Stimulated activated CD8-positive, alpha-beta memory T cell treated with anti-CD3 and anti-CD28 coated beads, Interleukin-2, amount 100 ng/mL, for 48 hours (primary cell): ENCODE results near the gene ENOX1.
"Not testable (repeated sequence)": the region's sequence is repeated elsewhere in the genome, so short reads cannot be mapped to it uniquely, and the experiment has no call there.

Experiments
- DNase-seq, 2 donors: peaks; one replicate each; pipeline ENCODE4 v3.0.0-alpha.2; 2020; ENCODE audit warnings: low read depth in 2 of 2

ENOX1 gene

DNA sequence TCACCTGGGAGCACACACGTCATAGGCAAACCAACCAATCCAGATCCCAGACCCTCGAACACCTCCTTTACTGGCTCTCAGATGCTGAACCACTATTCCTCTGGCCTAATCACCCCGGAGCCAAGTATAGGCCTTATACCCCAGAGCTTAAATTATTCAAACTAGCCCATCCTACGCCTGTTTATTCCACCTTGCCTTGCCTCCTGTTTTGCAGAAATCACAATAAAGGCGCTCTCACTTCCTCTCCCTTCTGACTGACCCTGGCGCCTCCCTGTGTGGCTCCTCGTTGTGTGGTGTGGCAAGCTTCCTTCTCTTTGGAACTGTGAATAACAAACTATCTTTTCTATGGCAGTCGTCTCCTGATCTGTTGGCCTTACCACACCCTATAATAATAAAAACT lies 354.9 kb downstream of the ENOX1 start:
- DNase-seq = no peak

DNA sequence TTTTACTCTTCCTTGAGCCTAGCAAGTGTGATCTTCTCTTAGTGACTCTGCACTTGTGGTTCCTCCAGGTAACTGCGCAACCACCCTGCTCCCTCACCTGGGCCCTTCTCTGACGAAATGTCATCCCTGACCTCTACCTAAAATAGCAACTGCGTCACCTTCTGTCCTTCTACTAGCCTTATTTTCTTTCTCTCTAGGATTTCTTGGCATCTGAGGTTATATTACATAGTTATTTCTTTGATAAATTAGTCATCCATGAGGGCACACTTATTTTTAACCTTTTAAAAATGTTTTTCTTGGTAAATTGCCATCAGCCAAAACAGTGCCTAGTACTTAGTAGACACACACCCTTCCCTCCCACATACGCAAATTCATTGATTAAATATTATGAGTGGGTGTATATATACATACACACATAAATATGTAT lies 355.5 kb downstream of the ENOX1 start:
- no peak for DNase-seq

DNA sequence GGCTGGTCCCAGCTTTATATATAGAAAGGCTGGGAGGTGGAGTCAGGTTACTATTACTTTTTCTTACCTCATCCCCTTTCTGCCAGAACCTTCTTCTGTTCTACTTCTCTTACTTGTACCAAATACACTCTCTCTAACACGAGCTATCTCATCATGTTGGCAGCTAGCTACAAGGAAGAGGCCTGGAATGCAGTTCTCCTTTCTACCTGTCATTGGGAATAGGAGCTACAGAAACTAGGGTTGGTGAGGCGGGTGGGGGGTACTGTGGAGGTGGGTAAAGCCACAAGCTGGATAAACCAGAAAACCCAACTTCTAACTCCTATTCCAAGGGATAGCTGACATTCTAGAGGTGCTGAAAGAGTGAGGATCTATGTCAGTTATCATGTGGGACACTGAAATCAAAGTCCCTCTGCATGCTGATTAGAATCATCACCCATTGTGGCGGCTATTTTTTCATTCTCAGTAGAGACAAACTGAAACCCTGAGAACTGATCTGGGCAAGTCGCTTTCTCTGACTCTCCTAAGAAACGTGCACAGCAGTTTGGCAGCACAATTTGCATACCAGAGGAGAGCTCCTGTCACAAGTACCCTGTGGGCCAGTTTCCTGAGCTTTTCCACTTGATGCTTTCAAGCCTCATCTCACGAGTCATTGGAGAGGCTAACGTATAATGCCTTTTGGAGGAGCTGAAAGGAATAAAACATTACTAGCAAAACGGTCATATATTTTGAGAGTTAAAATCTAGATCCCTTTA lies 358.1 kb downstream of the ENOX1 start:
- no peak for DNase-seq

DNA sequence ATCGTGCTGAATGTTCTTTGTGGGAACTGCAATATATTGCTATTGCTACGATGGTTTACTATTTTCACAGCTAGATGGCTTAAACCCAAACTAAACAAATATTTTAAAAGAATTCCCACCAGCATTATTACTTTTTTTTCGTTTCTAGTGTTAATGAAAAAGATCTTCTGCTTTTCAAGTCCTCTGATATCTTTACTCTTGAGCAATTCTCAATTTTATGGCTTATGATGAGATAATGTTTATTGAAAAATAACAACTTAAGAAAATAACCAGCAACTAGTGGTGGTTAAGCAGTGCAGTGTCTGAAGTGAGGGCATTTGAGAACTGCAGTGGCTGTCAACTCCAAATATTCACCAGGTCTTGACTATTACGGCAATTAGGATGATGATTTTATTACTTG lies 360.4 kb downstream of the ENOX1 start:
- no peak for DNase-seq

DNA sequence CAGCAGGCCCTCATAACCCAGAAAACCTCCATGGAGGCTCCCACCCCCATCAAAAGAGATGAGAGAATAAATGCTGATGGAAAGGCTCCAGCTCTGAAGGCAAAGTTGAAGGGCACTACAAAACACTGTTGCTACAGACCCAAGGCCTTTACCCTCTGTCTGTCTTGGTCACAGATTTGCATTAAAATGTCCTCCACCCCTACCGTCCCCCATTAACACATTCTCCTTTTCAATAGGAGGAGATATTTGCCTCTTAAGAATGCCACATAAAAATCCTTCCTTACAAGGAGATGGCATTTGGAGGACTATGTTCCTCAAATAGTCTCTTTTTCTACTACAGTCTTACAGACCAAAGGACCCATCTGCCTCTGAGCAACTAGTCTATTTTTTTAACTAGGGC lies 361.5 kb downstream of the ENOX1 start:
- DNase-seq = no peak

DNA sequence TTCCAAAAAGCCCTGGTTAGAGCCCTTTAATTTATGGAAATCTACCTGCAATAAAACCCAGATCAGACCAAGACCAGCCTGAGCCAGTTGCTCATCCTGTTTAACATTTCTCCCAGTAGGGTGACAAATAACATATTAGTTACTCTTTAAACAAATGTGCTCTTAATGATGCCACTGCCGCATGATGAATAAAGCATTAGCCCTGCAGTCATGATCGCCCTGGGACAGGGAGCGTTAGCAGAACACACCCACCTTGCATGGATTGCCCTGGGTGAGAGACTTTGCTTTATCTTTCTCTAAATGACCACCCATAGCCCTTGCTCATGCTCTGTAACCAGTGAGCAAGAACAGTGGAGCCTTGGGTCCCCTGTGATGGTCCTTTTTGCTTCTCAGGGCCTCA lies 362.4 kb downstream of the ENOX1 start:
- no peak for DNase-seq

DNA sequence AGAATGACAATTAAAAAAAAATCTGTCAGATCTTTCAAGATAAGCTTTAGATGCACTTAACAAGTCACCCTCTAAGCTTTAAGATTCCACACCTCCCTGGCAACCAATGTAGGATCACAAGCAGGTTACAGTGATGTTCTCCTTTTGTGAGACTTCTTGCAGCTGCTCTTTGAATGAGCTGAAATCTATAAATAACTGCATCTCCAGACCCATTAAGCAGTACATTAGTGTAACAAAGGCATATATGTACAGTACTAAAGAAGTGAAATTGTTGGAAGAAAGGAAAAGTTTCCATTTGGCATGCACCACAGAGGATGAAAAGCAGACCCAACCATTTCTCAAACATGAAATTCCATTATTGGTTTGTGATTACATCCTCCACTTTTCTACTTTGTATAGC lies 364.7 kb downstream of the ENOX1 start:
- no peak for DNase-seq

DNA sequence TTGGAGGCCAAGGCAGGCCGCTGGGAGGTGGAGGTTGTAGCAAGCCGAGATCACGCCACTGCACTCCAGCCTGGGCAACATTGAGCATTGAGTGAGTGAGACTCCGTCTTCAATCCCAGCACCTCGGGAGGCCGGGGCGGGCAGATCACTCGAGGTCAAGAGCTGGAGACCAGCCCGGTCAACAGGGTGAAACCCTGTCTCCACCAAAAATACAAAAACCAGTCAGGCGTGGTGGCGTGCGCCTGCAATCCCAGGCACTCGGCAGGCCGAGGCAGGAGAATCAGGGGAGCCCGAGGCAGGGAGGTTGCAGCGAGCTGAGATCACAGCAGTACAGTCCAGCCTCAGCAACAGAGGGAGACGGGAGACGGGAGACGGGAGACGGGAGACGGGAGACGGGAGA lies 369.9 kb downstream of the ENOX1 start:
- DNase-seq = not testable (repeated sequence)

DNA sequence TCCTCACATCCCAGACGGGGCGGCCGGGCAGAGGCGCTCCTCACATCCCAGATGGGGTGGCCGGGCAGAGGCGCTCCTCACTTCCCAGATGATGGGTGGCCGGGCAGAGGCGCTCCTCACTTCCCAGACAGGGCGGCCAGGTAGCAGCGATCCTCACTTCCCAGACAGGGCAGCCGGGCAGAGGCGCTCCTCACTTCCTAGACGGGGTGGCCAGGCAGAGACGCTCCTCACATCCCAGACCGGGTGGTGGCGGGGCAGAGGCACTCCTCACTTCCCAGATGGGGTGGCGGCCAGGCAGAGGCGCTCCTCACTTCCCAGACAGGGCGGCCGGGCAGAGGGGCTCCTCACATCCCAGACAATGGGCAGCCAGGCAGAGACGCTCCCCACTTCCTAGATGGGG lies 370.4 kb downstream of the ENOX1 start:
- not testable (repeated sequence) for DNase-seq

DNA sequence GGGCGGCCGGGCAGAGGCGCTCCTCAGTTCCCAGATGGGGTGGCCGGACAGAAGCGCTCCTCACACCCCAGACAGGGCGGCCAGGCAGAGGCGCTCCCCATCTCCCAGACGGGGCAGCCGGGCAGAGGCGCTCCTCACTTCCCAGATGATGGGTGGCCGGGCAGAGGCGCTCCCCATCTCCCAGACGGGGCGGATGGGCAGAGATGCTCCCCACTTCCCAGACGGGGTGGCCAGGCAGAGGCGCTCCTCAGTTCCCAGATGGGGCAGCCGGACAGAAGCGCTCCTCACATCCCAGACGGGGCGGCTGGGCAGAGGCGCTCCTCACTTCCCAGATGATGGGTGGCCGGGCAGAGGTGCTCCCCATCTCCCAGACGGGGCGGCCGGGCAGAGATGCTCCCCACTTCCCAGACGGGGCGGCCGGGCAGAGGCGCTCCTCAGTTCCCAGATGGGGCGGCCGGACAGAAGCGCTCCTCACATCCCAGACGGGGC lies 370.8 kb downstream of the ENOX1 start:
- not testable (repeated sequence) for DNase-seq

DNA sequence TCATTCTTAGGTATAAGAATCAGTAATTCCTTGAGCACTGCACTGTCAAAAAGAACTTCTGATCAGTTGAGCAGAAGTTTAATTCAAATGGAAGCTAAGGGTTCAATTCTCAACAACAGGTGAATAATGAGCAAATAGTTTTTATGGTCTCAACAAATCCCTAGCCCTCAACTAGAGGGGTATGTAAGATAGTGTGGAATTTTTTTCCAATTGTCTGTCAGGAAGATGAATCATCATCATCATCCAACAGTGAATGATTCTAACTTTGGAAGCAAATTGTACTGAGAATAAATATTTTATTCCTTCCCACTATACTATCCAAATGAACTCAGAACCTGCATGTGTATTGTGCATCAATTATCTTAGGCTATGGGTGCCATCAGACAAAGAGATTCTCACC lies 372.7 kb downstream of the ENOX1 start:
- no peak for DNase-seq

DNA sequence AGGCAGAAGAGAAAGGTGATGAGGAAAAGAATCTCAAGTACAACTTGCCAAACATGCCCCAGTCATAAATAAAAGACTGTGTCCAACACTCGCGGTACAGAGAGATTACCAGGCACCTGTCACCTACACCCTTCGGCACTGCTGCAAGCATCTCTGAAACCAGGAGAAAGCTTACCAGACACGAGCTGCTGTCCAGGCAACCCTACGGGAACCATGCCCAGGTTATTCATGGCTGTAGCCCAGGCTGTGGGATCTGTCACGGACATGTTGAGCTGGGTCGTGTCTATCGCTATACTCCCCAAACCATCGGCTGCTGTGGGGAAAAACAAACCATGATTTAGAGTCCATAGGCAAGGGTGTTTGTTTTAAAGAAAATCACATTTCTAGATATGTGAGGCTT lies 375.0 kb downstream of the ENOX1 start:
- no peak for DNase-seq

DNA sequence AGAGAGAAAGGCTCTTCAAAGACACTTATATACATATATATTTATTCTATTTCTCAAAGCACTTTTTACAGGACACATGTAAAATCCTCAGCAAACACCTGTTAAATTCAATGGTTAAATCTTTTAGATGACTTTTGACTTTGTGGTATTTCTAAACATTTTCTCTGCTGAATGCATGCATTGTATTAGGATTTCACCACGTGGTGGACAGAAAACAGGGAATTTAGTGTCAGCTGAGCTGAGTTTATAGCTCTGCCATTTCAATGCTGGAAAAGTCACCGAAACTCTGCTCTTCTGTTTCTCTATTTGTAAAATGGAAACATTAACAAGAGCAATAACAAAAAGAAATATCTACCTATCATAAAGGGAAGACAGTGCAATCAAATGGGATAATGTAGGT lies 375.6 kb downstream of the ENOX1 start:
- no peak for DNase-seq

DNA sequence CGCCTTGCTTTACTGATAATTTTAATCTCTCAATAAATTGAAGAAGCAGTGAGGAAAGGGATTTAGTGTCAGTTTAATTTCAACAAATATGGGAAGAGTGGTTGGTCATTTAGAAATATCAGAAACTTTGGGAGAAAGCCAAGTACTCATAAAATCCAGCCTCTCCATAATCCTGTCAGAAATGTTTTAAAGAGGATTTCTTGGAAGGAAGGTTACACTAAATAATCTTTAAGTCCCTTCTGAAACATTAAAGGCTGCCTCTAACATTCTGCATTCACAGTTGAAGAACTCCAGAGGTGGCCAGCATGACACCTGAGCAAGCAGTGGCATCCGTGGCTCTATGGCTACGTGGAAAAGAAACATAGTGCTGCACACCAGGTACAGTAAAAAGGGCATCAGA lies 378.5 kb downstream of the ENOX1 start:
- no peak for DNase-seq

DNA sequence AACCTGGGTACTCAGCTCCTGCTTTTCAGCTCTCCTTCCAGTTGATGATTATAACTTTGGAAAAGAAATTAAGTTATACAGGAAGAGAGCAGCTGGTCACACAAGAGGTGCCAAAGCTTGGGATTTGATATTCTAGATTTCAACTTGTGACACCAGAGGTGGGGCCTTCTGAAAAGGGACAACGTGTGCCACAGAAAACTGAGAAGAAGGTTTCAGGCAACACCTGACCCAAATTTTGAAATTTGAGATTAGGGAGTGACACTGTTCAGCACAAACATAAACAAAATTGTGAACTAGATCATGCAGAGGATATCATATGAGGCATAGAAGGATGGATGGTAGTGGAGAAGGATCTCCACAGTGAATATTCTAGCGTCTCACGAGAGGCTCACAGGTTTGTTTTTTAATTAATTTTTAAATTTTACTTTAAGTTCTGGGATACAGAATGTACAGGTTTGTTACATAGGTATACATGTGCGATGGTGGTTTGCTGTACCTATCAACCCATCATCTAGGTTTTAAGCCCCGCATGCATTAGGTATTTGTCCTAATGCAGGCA lies 379.7 kb downstream of the ENOX1 start:
- DNase-seq = no peak

DNA sequence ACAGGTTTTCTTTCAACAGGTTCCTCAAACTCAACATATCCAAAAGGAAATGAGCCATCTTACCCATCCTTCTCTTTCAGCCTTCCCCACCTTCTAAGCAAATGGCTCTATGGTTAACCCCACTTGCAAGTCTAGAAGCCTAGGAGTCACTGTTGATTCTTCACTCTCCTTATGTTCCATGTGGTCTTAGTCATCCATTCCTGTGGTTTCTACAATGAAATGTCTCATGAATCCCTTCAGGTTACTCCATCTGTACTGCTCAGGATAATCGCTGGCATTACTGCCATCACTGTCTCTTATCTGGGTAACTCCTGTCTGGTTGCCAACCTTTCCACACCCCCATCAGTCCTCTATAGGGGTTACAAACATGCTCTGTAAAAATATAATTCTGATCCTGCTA lies 381.3 kb downstream of the ENOX1 start:
- no peak for DNase-seq

DNA sequence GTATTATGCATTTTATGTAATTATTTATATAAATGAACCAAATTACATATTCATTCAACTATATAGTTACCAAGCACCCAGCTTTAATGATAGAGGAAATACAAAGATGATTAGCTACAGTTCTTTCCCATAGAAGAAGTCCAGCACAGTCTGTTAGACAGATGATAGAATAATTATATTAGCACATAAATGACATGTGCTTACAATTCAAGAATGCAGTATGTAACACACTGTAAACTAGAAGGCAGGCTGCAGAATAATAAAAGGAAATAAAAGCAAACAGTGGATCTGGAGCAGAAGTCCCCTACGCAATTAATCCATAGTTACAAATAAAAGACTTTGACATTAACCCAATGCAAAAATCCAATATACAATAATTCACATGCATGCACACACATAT lies 384.4 kb downstream of the ENOX1 start:
- no peak for DNase-seq

DNA sequence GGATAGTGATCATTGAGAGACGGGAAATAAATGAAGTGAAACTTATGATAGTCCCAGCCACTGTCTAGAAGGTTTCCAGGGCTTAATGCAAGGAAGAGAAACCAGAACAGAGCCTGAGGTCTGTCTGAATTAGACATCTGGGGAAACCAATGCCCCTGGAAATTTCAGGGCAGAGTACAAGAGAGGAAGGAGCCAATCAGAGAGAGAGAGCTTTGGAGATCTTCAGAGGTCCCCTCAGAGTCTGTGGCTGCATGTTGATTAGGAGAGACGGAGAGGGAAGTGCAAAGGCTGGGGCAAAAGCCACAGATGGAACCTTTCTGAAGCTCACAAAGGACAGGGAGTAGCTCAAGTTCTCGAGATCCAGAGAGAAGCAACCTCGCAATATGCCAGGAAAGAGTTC lies 385.4 kb downstream of the ENOX1 start:
- DNase-seq = no peak

DNA sequence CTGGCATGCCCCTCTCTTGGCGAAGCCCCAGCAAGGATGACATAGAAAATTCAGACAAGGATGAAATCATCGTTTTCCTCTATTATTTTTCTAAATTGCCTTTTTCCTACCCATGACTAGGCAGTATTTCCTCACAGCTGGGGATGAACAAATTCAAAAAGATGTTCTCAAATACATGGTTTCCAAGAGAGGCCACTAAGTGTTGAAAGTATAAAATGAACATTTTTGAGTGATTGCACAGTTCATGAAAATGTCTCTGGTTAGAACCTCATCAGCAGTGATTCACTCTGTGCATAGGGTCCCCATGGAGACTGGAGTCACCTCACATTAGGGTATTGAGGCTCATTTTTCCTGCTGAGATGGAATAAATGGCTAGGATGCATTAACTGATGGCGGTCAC lies 389.7 kb downstream of the ENOX1 start:
- no peak for DNase-seq

DNA sequence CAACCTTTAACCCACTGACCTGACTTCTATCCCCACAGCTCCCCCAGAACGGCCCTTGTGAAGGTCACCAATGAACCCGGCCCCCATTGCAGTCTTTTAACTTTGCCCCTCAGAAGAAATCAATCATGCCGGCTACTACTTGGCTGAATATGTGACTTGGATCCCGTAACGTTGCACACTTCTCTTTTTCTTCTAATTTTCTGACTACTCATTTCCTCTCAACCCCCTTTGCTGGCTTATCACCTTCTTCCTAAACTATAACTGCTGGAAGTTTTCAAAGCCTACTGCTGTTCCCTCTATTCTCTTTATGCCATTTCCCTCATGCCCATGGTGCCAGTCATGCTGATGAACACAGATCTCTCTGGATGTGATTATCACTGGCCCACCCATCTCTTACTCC lies 395.7 kb downstream of the ENOX1 start:
- DNase-seq = no peak

DNA sequence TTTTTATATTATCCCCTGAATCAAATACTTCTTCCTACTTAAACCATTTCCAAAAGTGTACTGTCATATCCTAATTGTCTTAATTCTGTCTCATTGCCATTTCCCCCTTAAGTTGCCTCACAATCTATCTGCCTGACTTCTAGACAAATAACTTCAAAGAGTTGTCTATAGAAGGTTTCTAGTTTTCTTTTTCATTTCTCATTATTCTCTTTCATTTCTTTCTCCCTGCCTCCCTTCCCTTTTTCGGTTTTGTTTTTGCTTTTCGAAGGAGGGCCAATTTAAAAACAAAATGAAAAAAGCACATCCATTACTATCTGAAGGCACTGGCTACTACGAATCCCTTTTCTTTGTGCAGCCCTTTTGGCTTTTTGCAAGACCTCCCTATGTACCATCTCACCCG lies 396.2 kb downstream of the ENOX1 start:
- no peak for DNase-seq

DNA sequence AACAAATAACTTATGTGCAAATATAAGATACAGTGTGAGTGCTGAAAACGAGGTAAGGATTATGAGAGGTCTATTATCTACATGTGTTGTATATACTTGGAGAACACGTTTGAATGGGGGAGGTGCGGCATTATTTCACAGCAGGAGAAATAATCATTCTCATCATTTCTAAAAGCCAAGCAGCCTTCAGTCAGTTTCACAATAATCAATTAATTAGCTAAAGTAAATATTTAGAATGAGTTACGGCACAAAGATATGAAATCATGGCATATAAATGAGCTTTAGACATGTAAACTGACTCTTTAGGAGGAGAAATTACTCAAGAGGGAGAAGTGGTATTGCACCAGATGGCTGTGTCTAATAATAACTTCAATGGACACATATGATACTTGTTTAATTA lies 396.8 kb downstream of the ENOX1 start:
- DNase-seq = no peak

DNA sequence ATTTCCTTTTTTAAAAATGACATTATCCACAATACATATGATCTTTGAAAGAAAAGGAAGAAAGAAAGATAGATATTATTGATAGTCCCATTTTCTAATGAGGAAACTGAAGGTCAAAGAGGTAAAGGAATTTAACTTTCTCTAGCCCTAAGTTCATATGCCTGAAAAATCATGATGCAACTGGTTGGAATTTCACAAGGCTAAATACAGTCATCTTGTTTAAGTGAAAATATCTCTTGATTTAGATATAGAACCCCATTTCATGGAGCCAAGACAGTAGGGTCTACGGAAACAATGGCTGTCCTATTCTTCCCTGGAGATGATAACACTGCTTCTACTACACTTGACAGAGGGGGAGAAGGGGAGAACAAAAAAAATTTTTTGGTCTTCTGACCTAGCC lies 397.2 kb downstream of the ENOX1 start:
- DNase-seq = no peak
